ENCODE measurements around the gene EPHA3.

EPHA3 gene

DNA sequence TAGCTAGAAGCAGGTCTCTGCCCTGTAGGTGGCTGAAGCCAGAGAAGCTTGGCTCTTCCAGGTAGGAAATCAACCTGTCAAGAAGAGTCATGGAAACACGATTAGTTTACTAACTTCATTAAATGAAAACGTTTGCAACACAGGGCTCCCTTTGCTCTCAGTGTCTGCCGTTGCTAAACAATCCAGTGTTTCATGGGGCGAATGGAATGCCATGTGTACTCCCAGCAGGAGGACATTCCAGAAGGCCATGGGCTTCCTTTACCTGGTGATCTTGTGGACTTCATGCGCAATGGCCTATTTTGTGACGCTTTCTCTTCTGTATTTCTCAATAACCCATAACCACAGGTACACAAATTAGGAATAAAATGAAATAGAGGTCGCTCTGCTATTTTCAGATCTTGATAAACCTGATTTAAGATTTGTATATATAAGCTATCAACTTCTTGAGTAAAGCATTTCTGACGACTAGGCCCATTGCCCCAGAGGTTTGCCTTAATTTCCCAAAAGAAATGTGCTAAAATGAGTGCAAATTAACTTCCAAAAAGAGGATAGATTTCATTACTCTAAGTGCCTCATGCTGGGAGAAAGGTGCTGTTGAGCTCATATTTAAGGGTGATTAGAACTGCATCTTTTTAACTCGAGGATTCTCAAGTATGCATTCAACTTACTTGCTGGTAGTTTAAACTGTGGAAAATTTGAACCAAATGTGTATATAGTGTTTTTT is 171.0 kb downstream of the EPHA3 start:
- in situ Hi-C loops (cut with MboI; ENCODE audit: low sequenced_read_pairs) = no loop called here

DNA sequence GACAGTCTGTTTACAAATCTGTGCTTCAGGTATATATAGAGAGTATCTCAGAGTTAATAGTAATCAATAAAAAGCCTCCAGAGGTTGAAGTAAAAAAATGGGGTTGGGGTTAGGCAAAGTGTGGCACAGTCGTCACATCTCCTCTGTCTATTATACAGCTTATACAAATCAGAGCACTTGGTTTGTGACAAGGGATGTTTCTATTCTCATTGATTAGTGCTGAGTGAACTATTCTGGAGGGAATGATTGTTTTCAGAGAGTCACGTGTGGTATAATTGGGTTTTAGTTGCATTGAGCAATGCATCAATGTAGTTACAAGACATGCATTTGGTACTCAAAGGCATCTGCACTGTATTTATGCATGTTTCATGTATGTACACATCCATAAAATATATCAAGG is 172.9 kb downstream of the EPHA3 start:
- in situ Hi-C loops (cut with MboI; ENCODE audit: low sequenced_read_pairs) = no loop called here

DNA sequence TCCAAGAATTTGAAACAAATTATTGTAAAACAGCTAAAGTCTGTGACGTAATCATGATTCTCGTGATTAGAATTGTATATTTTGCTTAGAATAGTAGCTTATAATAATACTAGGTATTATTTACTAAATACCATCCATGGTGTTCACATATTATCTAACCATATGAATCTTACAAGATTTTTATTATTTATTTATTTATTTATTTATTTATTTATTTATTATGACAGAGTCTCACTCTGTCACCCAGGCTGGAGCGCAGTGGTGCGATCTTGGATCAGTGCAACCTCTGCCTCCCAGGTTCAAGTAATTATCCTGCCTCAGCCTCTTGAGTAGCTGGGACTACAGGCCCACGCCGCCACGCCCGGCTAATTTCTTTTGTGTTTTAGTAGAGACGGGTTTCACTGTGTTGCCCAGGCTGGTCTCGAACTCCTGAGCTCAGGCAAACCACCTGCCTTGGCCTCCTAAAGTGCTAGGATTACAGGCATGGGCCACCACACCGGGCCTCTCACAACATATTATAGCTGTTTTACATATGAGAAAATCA is 173.5 kb downstream of the EPHA3 start:
- in situ Hi-C loops (cut with MboI; ENCODE audit: low sequenced_read_pairs) = no loop called here

DNA sequence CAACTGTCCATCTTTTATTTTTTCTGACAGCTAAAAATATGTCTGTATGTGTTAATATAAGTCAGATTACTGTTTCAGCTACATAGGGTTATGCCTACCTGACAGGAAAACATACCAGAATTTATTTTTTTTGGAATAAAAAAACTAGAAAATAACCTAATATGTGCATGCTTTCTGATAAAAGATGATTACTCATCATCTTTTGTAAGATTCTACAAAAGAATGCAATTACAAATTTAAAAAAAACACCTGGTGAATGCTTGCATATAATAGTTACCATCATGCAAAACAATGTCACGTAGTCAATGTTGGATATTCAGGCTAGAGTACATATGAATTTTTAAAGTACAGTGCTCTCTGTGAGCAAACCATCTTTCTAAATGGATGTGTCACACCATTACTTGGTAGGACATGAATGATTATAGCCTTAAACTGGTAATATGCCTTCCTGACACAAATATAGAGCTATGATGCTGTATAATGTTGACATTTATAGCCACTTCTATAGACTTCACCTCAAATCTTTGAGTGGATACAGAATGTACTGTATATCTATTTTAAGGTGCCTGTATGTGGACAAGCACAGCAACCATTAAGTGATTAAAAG is 180.6 kb downstream of the EPHA3 start:
- in situ Hi-C loops (cut with MboI; ENCODE audit: low sequenced_read_pairs) = no loop called here

DNA sequence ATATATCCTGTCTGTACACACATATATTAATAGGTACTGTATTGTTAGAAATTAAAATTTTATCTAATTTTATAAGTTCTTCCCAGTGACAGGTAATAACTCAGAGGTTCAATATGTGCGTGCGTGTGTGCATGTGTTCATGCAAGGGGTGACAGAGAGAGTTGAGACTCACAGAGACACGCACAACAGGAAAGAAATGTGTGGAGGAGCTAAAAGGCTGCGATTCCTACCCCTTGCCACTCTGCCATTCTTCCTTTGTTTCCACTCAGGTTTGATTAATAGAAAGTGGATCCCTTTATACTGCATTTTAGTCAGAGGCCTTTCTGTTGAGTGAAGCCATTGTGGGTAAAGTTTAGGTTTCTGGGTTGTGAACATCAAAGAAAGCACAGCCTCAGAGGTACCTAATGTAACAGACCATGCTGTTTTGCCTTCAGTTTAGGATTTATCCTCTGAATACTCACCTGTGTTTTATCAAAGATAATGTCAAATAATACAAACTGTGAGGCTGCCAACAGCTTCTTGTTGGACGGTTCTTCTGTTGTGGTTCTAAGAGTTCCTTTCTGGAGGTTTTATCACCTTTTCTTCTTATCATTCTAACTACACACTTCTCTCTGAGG is 182.3 kb downstream of the EPHA3 start:
- in situ Hi-C loops (cut with MboI; ENCODE audit: low sequenced_read_pairs) = no loop called here

DNA sequence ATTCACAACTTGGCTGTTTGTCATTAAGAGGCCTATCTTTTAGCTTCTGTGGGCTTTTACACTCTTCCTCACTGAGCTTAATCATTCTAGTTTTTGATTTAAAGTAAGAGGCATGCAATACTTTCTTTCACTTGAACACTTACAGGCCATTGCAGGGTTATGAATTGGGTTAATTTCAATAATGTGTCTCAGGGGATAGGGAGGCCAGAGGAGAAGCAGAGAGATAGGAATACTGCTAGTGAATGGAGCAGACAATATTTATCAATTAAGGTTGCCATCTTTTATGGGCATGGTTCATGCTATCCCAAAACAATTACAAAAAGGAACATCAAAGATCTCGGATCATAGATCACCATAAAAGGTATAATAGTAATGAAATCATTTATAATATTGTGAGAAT is 189.8 kb downstream of the EPHA3 start:
- in situ Hi-C loops (cut with MboI; ENCODE audit: low sequenced_read_pairs) = no loop called here

DNA sequence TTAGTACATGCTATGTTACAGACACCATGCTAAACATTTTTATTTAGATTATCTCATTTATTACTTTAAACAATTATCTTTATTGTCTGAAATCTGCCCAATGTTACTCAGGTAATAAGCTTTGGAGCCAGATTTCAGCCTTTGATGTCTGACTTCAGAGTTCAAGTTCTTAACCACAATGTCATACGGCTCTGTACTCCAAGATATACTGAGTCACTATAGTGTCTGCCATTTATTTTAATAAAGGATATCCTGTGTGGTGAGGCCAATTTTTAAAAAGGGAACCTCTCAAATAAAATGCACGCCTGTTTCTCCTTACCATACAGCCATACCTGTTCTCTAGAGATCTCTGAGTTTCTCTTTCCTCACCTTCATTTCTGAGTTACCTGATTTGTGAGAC is 193.1 kb downstream of the EPHA3 start:
- in situ Hi-C loops (cut with MboI; ENCODE audit: low sequenced_read_pairs) = no loop called here

DNA sequence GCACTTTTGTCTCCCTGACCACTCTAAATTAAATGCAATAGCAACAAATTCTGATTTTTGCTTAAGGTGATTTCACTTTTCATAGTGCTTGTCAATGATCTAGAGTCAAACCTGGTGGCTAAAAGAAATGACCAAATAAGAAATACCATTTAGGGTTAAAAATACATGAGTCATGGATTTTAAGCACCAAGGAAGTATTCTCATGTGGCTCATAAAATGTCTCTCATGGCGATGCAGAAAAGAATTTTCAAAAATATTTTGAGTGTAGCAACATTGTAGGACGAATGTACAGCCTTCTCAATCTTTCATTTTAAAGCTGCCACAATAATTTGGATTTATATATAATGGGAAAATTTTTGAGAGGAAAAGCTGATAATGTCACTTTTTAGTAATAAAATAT is 193.6 kb downstream of the EPHA3 start:
- in situ Hi-C loops (cut with MboI; ENCODE audit: low sequenced_read_pairs) = no loop called here

DNA sequence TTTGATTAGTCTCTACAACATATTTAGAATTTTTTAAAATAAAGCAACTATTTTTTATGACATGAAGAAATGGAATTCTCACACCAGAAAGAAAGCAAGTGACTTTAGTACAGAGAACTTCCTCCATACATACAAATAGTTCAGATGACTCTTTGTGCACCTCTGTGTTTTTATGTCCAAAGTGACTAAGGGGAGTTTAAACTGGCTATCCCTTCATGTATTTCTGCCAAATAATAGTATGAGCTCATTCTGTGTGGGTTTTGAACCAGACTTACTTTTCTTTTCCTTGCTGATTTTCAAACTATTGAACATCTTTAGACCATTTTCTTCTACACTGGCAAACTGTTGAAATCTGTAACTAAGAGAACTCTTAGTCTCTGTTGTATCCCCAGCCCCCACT is 196.3 kb downstream of the EPHA3 start:
- in situ Hi-C loops (cut with MboI; ENCODE audit: low sequenced_read_pairs) = no loop called here

DNA sequence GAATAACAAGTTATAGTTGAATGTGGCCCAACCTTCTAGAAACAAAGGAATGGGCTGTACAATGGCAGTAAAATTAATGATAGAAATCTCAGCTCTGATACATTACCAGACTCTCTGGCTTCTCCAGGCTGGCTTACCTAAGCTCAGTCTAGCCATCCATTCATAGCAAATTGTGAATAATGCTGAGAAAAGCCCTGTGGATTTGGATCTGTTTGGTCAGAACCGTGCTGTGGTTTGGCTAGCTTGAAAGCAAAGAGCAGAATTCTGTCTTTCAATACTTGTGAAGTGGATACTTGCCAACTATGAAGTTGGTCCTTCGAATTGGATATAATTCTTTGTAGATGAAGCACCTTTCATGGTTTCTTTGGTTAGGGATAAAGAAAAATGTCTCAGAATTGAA is 199.1 kb downstream of the EPHA3 start:
- in situ Hi-C loops (cut with MboI; ENCODE audit: low sequenced_read_pairs) = no loop called here

DNA sequence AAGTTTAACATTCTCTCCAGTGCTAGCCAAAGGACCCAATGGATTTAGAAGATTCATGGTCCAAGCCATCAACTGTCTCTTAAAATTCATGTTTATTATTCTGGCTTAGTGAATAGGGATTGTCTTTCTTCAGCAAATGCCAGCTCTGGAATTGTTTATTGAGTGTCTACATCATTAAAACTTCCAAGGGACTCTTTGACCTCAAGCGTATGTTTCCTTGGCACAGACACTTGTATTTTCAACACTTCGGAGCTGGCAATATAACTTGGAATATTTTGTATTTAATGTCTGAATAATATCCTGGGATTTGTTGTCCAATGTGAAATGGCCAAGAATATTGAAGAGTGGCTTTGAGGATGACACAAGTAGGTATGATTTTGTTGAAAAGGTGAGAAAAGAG is 204.2 kb downstream of the EPHA3 start:
- in situ Hi-C loops (cut with MboI; ENCODE audit: low sequenced_read_pairs) = no loop called here

DNA sequence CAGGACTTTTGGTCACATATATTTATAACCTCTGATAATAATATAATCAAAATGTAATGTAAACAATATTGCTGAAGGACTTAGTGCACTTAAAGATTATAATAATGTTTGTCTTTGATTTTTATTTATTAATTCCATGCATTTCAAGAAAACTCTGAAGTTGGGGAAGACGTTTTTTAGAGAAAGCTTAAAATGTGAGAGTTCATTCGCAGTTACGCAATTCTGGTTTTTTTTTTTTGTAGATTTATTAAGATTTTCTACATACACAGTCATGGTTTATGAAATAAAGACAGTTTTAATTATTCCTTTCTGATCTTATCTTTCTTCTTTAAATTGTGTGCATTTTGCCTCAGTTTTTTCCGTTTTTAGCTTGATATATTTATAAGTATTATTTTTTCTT is 204.7 kb downstream of the EPHA3 start:
- in situ Hi-C loops (cut with MboI; ENCODE audit: low sequenced_read_pairs) = no loop called here

DNA sequence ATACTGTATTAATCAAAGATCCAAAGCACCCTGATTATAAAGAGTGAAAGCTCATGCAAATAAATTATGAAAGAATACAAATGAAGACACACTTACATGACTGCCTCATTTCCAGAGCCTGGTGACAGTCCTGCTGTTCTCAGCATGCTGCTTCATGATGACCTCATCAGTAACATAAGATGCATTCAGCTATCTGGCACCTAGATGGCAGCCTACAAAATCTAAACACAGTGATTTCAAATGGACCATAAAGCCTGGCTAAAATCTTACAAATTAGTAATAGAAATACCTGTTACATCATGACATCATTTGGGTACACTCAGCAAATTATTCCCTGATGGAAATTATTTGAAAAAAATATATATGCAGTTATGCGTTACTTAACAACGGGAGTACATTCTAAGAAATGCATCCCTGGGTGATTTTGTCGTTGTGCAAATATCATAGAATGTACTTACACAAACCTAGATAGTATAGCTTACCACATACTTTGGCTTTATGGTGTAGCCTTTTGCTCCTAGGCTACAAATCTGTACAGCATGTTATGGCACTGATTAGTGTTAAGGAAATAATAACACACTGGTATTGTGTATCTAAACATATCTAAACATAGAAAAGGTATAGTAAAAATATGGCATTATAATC is 207.2 kb downstream of the EPHA3 start:
- in situ Hi-C loops (cut with MboI; ENCODE audit: low sequenced_read_pairs) = no loop called here

DNA sequence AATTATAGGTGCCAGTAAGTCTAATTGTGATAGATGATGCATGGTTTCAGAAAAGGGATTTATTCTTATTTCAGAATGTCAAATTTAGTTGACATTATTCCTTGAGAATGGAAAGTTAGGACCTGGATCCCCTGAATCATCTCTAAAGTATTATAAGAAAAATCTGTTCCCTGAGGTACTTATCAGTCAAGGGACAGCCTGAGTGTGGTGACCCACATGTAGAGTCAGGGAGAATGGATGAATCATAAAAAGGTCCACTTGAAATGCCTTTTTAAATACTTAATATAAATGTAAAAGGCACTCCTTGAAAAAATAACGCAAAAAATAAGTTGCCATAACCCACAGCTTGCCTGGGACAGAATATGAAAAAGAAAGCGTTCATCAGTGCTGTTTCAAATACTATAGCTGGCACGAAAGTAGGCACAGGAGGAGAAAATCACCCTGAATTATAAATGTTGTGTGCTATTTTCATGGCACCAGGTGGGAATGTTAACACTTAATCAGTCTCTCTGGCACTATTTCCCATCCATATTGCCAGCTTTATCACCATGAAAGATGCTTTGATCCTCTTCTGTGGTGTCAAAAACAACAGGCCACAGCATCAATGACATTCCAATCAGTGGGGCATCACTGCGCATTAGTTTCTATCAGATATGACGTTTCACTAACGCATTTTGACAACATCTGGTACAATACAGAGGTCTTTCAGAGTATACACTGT is 208.5 kb downstream of the EPHA3 start:
- in situ Hi-C loops (cut with MboI; ENCODE audit: low sequenced_read_pairs) = no loop called here

DNA sequence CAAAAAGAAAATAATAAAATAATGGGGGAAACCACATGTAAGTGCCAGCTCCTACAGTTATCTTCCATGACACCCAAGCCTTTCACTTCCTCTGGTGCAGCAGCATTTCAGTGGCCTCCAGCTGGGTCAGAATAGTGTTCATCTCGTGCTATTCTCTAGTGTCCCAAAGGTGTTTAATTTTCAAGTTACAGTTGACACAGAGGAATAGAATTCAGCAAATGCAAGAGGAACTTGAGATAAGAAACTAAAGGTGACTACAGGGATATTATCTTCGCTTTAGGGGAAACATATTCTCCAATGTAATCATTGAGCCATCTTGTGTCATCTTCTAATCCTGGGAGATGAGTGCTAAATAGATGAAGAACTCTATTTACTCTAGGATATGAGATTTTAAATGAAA is 212.8 kb downstream of the EPHA3 start:
- in situ Hi-C loops (cut with MboI; ENCODE audit: low sequenced_read_pairs) = no loop called here

DNA sequence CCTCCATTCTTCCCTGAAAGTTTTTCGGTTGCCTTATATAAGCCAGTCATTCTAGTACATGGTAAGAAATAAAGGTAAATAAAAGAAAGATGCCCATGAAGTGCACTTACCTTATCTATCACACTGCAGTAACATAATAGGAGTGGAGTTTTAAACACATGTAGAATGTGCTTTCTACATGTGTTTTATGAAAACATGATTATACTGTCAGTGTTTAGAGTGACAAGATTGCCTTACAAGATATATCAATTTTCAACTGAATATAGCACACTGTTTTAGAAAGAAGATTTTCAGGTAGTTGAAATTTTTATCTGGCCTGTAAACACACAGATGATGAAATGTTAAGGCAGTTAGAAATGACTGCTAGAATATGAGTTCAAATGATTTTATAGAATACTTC is 219.6 kb downstream of the EPHA3 start:
- in situ Hi-C loops (cut with MboI; ENCODE audit: low sequenced_read_pairs) = no loop called here

DNA sequence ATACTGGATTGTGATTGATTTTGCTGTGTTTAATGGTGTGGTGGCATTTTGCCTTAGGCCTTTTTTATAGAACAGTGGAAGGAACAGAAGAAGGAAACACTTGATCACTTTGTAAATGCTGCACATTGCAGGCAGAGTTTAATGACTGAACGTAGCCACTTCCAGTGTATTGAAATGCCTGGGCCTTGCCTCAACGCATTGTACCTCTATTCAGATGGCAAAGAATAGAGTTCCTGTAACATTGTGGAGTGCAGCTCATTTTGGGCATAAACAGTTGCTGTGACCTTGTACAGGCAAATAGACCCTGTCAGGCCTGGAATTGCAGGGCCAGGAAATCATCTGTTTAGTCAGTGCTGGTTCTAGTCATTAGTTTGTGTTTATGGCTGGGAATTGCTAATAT is 225.0 kb downstream of the EPHA3 start:
- in situ Hi-C loops (cut with MboI; ENCODE audit: low sequenced_read_pairs) = no loop called here

DNA sequence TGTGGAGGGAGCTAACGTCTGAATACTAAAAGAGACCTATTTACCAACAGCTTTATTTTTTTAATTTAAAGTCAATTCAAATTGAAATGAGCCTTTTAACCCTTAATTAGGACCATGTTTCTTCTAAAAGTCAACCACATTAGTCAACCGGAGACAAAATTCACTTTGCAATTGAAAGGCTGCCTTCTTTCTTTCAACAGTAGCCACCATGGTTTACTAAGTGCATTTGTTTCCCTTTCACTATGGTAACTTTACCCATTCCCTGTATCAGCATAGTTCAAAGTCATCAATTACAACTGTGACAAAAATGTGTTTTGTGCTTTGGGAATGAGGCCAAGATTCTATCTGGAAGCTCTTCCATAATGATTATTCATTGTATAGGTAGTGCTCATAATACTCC is 225.4 kb downstream of the EPHA3 start:
- in situ Hi-C loops (cut with MboI; ENCODE audit: low sequenced_read_pairs) = no loop called here

DNA sequence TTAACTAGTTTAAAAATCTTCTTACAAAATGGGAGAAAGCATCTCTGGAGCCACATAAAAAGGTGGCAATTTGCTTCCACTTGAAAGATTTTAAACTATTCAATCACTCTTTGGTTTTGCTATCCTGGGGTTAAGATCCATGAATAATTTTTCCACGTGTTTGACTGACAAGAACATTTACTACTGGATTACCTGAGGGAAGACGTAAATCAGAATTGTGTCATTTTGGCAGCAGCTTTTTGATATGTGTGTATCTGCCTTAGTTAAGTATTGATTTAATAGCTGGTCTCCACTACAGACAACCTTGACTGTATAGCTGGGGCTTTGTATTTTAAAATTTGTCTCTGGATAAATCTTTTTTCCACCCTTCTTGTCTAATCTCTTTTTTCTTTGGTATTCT is 228.3 kb downstream of the EPHA3 start:
- in situ Hi-C loops (cut with MboI; ENCODE audit: low sequenced_read_pairs) = no loop called here

DNA sequence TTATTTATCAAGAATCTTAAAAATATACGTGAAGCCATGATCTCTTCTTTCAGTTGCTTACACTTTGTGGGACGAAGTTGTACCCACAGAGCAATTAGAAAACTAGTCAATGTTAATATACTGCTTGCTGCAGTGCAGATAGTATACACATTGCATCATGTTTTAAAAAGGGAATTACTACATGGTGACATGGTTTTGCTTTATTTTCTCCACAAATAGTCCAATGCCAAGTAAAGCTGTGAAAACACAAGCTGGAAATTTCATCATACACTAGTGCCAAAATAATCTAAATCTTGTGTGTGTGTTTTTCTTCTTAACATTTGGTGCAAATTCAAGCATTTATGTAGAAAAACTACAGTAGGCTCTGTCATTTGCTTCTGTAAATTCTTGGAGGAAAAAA is 233.0 kb downstream of the EPHA3 start:
- in situ Hi-C loops (cut with MboI; ENCODE audit: low sequenced_read_pairs) = no loop called here

DNA sequence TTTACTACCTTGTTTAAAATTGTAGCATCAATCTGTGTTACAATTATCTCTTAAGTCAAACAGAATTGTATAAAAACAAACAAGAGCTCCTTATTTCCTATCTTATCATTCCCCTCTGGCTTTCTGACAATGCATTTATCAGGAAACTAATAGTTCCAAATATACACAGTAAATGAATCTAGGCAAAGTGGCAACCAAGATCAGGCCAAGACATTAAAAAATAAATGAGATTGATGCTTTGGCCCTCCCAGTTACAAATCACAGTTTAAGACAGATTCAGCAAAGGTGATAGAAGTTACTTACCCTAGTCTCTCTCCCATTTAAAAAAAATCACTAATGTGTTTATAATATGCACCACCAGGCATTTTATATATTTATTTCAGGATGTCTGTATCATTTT is 236.7 kb downstream of the EPHA3 start:
- in situ Hi-C loops (cut with MboI; ENCODE audit: low sequenced_read_pairs) = no loop called here
